GM15510 (cell line): ENCODE data around the gene PARP1.

Experiments used
- POLR2A ChIP-seq: IDR thresholded peaks from 3 replicates; pipeline ENCODE4 v1.6.1; 2011; ENCODE audit warnings: borderline replicate concordance; ENCODE audit not compliant: insufficient read length; ENCODE audit errors: extremely low read depth

Gene PARP1

DNA sequence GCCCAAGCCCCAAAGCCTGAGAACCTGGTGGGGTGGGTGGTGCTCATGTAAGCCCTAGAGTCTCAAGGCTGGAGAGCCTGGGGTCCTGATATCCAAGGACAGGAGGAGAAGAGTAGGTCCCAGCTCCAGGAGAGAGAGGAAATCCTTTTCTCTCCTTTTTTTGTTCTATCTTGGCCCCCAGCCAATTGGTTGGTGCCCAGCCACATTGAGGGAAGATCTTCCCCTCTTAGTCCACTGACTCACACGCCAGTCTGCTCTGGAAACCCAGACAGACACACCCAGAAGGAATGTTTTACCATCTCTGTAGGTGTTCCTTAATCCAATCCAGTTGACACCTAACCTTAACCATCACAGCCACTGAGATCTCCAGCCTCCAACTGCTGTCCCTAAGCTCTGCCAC lies 82.7 kb downstream of the PARP1 start:
- no peak for TF ChIP-seq POLR2A

DNA sequence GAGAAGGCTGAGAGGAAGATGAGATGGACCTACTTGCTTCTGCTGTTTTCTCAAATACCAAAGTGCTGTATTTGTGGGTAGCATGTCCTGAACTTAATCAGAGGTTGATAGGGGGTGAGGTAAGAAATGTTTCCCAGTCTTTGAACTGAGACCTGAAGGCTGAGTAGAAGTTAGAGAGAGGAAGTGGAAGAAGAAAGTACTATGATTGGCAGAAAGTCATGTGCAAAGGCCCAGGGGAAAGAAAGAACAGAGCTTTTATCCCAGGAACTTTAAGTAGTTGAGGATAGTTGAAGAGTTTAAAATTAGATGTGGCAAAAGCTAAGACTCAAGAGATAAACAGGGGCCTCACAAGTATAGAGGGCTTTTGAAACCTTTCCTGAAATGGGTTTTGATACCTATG lies 83.4 kb downstream of the PARP1 start:
- no peak for TF ChIP-seq POLR2A

DNA sequence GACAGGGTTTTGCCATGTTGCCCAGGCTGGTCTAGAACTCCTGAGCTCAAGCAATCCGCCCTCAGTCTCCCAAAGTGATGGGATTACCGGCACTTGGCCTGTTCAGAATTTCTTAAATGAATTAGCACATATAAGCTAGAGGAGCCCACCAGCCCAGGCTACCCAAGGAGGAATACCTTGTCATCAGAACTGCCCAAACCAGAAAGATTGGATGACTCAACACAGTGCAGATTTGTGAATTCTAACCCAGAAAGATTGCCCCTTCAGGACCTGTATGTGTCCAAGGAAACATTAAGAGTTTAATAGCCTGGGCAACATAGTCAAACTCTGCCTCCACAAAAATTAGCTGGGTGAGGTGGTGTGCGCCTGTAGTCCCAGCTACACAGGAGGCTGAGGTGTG lies 84.9 kb downstream of the PARP1 start:
- TF ChIP-seq POLR2A: no peak

DNA sequence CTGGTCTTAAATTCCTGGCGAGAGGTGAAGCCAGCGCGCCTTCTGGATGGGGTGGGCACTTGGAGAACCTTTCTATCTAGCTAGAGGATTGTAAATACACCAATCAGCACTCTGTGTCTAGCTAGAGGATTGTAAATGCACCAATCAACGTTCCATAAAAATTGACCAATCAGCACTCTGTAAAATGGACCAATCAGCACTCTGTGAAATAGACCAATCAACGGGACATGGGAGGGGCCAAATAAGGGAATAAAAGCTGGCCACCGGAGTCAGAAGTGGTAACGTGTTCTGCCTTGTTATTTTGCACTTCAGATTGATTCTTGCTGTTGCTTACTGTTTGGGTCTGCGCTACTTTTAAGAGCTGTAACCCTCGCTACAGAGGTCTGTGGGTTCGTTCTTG lies 87.0 kb downstream of the PARP1 start:
- TF ChIP-seq POLR2A: no peak

DNA sequence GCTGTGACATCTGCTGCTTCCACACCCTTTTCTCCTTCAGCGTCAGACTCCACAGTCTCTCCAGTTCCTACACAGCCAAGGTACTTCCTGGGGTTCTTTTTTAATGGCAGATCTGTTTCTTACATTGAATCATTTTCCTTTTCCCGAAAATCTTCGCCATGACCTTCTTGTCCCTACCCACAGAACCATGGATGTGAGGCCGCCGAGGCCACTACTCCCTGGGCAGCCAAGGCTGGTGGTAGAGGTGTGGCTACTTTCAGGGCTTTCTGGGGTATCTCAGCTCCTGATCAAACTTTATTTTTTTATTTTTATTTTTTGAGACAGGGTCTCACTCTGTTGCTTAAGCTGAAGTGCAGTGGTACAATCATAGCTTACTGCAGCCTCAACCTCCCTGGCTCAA lies 89.4 kb downstream of the PARP1 start:
- no peak for TF ChIP-seq POLR2A

DNA sequence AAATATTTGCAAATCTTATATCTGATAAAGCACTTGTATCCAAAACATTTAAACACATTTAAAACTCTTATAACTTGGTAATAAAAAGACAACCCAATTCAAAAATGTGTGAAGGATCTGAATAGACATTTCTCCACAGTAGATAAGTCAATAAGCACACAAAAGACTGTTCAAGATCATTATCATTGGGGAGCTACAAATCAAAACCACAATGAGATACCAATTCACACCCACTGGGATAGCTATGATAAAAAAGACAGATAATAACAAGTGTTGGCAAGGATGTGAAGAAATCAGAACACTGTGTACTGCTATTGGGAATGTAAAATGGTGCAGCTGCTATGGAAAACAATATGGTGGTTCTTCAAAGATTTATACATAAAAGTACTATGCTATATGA lies 93.8 kb downstream of the PARP1 start:
- TF ChIP-seq POLR2A: no peak

DNA sequence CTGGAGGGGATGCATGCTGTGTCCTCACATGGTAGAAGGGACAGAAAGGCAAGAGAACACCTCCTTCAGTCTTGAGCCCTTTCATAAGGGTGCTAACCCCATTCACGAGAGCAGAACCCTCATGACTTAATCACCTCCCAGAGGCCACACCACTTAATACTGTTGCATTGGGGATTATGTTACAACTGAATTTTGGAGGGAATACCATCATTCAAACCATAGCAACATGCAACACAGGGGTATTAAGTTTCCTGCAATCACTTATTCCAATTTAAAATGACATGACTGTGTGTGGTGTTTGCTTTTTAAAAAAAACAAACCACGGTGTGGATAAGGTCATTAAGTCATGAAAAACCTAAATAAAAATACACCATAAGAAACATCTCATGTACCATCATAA lies 95.8 kb downstream of the PARP1 start:
- no peak for TF ChIP-seq POLR2A

DNA sequence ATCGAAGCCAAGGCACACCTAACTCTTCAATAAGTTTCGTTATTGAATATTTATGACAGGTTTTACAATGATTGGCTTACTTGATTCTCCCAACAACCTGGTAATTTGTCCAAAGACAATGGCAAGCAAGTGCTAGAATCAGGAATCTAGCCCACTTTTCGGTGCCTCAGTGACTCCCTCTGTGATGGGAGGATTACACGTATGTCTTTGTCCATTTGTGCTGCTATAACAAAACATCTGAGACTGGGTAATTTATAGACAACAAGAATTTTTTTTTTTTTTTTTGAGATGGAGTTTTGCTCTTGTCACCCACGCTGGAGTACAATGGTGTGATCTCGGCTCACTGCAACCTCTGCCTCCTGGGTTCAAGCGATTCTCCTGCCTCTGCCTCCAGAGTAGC lies 96.5 kb downstream of the PARP1 start:
- no peak for TF ChIP-seq POLR2A
